H9 (cell line): Measurements from ENCODE around the gene LPXN. TPM values are rescaled to one million over a fixed set of nuclear protein-coding genes. Genes with fewer than 3 reads are reported as not detected.

Experiments used
- DNase-seq: peaks from one replicate; pipeline ENCODE4 v3.0.0-alpha.2; 2017
- H2AFZ ChIP-seq: one replicate; pipeline ENCODE4 v1.6.1; 2013; ENCODE audit warnings: mild to moderate bottlenecking, low read length, control low read depth, moderate library complexity
- H2AK5ac ChIP-seq: 2 replicates; pipeline ENCODE4 v1.6.1; 2013; ENCODE audit warnings: low read length, control low read depth, mixed read lengths; ENCODE audit not compliant: insufficient read length
- H2BK120ac ChIP-seq: one replicate; pipeline ENCODE4 v1.6.1; 2013; ENCODE audit warnings: low read depth, mild to moderate bottlenecking, low read length, control low read depth, inconsistent platforms; ENCODE audit not compliant: poor library complexity, severe bottlenecking
- H2BK12ac ChIP-seq: 2 replicates; pipeline ENCODE4 v1.6.1; 2013; ENCODE audit warnings: low read length, control low read depth, mixed read lengths, low read depth; ENCODE audit not compliant: insufficient read length
- H2BK15ac ChIP-seq: 2 replicates; pipeline ENCODE4 v1.6.1; 2013; ENCODE audit warnings: low read depth, low read length, control low read depth
- H2BK20ac ChIP-seq: one replicate; pipeline ENCODE4 v1.6.1; 2013; ENCODE audit warnings: low read depth, mild to moderate bottlenecking, low read length, control low read depth, inconsistent platforms; ENCODE audit not compliant: poor library complexity, severe bottlenecking
- H2BK5ac ChIP-seq: 2 replicates; pipeline ENCODE4 v1.6.1; 2013; ENCODE audit warnings: low read length, control low read depth, mixed read lengths; ENCODE audit not compliant: insufficient read length
- H3K14ac ChIP-seq: 2 replicates; pipeline ENCODE4 v1.6.1; 2013; ENCODE audit warnings: low read length, control low read depth; ENCODE audit not compliant: insufficient read depth
- H3K18ac ChIP-seq: 2 replicates; pipeline ENCODE4 v1.6.1; 2013; ENCODE audit warnings: low read depth, mild to moderate bottlenecking, mixed read lengths, low read length, control low read depth; ENCODE audit not compliant: insufficient read length
- H3K23ac ChIP-seq: 2 replicates; pipeline ENCODE4 v1.6.1; 2013; ENCODE audit warnings: low read length, control low read depth, mixed read lengths, low read depth; ENCODE audit not compliant: insufficient read length
- H3K23me2 ChIP-seq: 2 replicates; pipeline ENCODE4 v1.6.1; 2013; ENCODE audit warnings: low read depth, mild to moderate bottlenecking, mixed read lengths, low read length, control low read depth; ENCODE audit not compliant: insufficient read length, poor library complexity, severe bottlenecking
- H3K27ac ChIP-seq: 2 replicates; pipeline ENCODE4 v1.5.1; 2013; ENCODE audit warnings: low read length, control low read depth, mixed read lengths, low read depth; ENCODE audit not compliant: insufficient read length
- H3K27me3 ChIP-seq: 2 replicates; pipeline ENCODE4 v1.6.1; 2013; ENCODE audit warnings: low read length, control low read depth, inconsistent platforms; ENCODE audit not compliant: insufficient read depth
- H3K4ac ChIP-seq: 2 replicates; pipeline ENCODE4 v1.6.1; 2013; ENCODE audit warnings: low read depth, mild to moderate bottlenecking, control low read depth, inconsistent platforms, low read length, moderate library complexity
- H3K4me1 ChIP-seq: 2 replicates; pipeline ENCODE4 v1.6.1; 2013; ENCODE audit warnings: low read length, control low read depth, inconsistent platforms; ENCODE audit not compliant: insufficient read depth
- H3K4me2 ChIP-seq: 2 replicates; pipeline ENCODE4 v1.6.1; 2013; ENCODE audit warnings: low read length, control low read depth, mixed read lengths; ENCODE audit not compliant: insufficient read length, insufficient read depth
- H3K56ac ChIP-seq: 2 replicates; pipeline ENCODE4 v1.6.1; 2013; ENCODE audit warnings: low read depth, mild to moderate bottlenecking, mixed read lengths, low read length, control low read depth; ENCODE audit not compliant: insufficient read length
- H3K79me1 ChIP-seq: 2 replicates; pipeline ENCODE4 v1.6.1; 2013; ENCODE audit warnings: low read depth, mild to moderate bottlenecking, moderate library complexity, low read length, control low read depth, inconsistent platforms; ENCODE audit not compliant: insufficient read depth, poor library complexity, severe bottlenecking
- H3K79me2 ChIP-seq: 2 replicates; pipeline ENCODE4 v1.6.1; 2013; ENCODE audit warnings: low read length, control low read depth, inconsistent platforms; ENCODE audit not compliant: insufficient read depth
- H3K9ac ChIP-seq: 2 replicates; pipeline ENCODE4 v1.6.1; 2013; ENCODE audit warnings: low read length, control low read depth, mixed read lengths; ENCODE audit not compliant: insufficient read length; ENCODE audit errors: extremely low read depth
- H3K9me3 ChIP-seq: one replicate; pipeline ENCODE4 v1.6.1; 2013; ENCODE audit warnings: low read depth, low read length, inconsistent platforms; ENCODE audit not compliant: control insufficient read depth
- H3T11ph ChIP-seq: one replicate; pipeline ENCODE4 v1.6.1; 2013; ENCODE audit warnings: mild to moderate bottlenecking, low read length, control low read depth, inconsistent platforms
- H4K20me1 ChIP-seq: one replicate; pipeline ENCODE4 v1.6.1; 2013; ENCODE audit not compliant: control insufficient read depth, insufficient read length, insufficient read depth
- H4K5ac ChIP-seq: 2 replicates; pipeline ENCODE4 v1.6.1; 2013; ENCODE audit warnings: low read depth, mild to moderate bottlenecking, mixed read lengths, low read length, control low read depth; ENCODE audit not compliant: insufficient read length
- H4K8ac ChIP-seq: replicated peaks from 2 replicates; pipeline ENCODE4 v1.6.1; 2013; ENCODE audit warnings: low read length, control low read depth, mixed read lengths, low read depth; ENCODE audit not compliant: insufficient read length
- H4K91ac ChIP-seq: 2 replicates; pipeline ENCODE4 v1.6.1; 2013; ENCODE audit warnings: low read depth, mild to moderate bottlenecking, moderate library complexity, mixed read lengths, low read length, control low read depth; ENCODE audit not compliant: insufficient read length
- H3K27ac Mint-ChIP-seq, 3 experiments: 2 replicates in 2 of 3; 3 replicates in 1 of 3; pipeline ENCODE4 v1.8.0; 2020 to 2021; ENCODE audit warnings: mixed read lengths in 3 of 3, mild to moderate bottlenecking in 1 of 3, moderate library complexity in 1 of 3
- H3K27me3 Mint-ChIP-seq: 2 replicates; pipeline ENCODE4 v1.8.0; 2021; ENCODE audit warnings: low read depth, mild to moderate bottlenecking, moderate library complexity, mixed read lengths
- H3K36me3 Mint-ChIP-seq, 3 experiments: 2 replicates in 2 of 3; 3 replicates in 1 of 3; pipeline ENCODE4 v1.8.0; 2020 to 2021; ENCODE audit warnings: low read depth in 3 of 3, mixed read lengths in 3 of 3; ENCODE audit not compliant: insufficient read depth in 1 of 3
- H3K4me1 Mint-ChIP-seq, 2 experiments: 2 replicates each; pipeline ENCODE4 v1.8.0; 2020; ENCODE audit warnings: mixed read lengths in 2 of 2
- H3K4me3 Mint-ChIP-seq, 2 experiments: 2 replicates in 1 of 2; 3 replicates in 1 of 2; pipeline ENCODE4 v1.8.0; 2020 to 2021; ENCODE audit warnings: mild to moderate bottlenecking in 2 of 2, mixed read lengths in 2 of 2, moderate library complexity in 1 of 2
- H3K9me3 Mint-ChIP-seq, 2 experiments: 2 replicates in 1 of 2; 3 replicates in 1 of 2; pipeline ENCODE4 v1.8.0; 2020; ENCODE audit warnings: mild to moderate bottlenecking in 2 of 2, mixed read lengths in 2 of 2, moderate library complexity in 1 of 2
- CTCF ChIP-seq: fragments of 200-600 bp; sonication (generic); conservative IDR thresholded peaks from 3 replicates; pipeline ENCODE4 v1.8.0; 2021; ENCODE audit warnings: antibody characterized with exemption, mild to moderate bottlenecking
- WGBS: extraction: QIAGEN DNeasy Blood & Tissue Kit; methylation state at CpG from one replicate; pipeline ENCODE4 v1.1.7; 2013; ENCODE audit warnings: missing lambda C conversion rate, low lambda C conversion rate, mixed read lengths; ENCODE audit not compliant: insufficient read length; ENCODE audit errors: extremely low coverage; 5-methylcytosine and 5-hydroxymethylcytosine counted together
- total RNA-seq: library from RNA; stranded (reverse); gene quantifications from 2 replicates; pipeline ENCODE4 v1.2.1, GENCODE V29; 2021

The LPXN gene
- total RNA-seq, 1 experiment from 2014 or later: 1.4 TPM

- Histone ChIP-seq H2BK20ac (no peak overlapping the region), H2BK12ac (no peak overlapping the region), H4K20me1 (no peaks in the 10 kb centered on the region), H3K56ac (no peak overlapping the region), H3K23me2 (no peaks in the 10 kb centered on the region), H3K4me2 (no peak overlapping the region), H4K5ac (no peak overlapping the region), H3K79me1 (peaks cover 4% of the 10 kb centered on the region), H3K4ac (no peak overlapping the region), H3K27me3 (no peaks in the 10 kb centered on the region), H3K18ac (no peak overlapping the region), H2BK5ac (no peak overlapping the region), H3K23ac (no peak overlapping the region), H3K14ac (no peak overlapping the region), H2AK5ac (no peak overlapping the region), H3K27ac (no peak overlapping the region), H3T11ph (no peak overlapping the region), H2BK15ac (no peak overlapping the region), H3K9me3 (no peaks in the 10 kb centered on the region), H4K91ac (no peak overlapping the region), H2BK120ac (no peak overlapping the region), H4K8ac (no peak overlapping the region), H2AFZ (no peak overlapping the region), H3K9ac (no peak overlapping the region), H3K79me2 (peaks cover 3% of the 10 kb centered on the region; the same call in 1 of the 2 replicates), H3K4me1 (no peaks in the 10 kb centered on the region)
- Mint-ChIP-seq H3K27me3 (no peaks in the 10 kb centered on the region), H3K36me3 (peaks cover 25 to 49% (median 48%) of the 10 kb centered on the region in 3 experiments; a peak in 6 of 7 replicates), H3K27ac (no peak overlapping the region), H3K4me3 (no peak overlapping the region), H3K4me1 (no peaks in the 10 kb centered on the region), H3K9me3 (no peaks in the 10 kb centered on the region)
- no peak for DNase-seq
- no peak for TF ChIP-seq CTCF
- WGBS: no CpG with 5 or more reads among the region's 8 CpGs
Observed at GRCh38 chr11:58609723-58610122, 34.1 kb upstream of the LPXN start.
